Choroid plexus epithelial cell (primary cell): ENCODE results near the gene MGLL.

Experiments used
- DNase-seq: peaks from one replicate; pipeline ENCODE4 v3.0.0-alpha.2; 2010; ENCODE audit warnings: low read depth
- H3K4me3 ChIP-seq: 2 replicates; pipeline ENCODE4 v1.5.1; 2011; ENCODE audit warnings: low read depth, mild to moderate bottlenecking, control low read depth, low read length, moderate library complexity
- TF ChIP-seq, protein P1 (sequence below): conservative IDR thresholded peaks from 2 replicates; pipeline ENCODE4 v1.5.1; 2011; ENCODE audit warnings: low read depth, mild to moderate bottlenecking, control low read depth, inconsistent platforms, low read length, moderate library complexity

MGLL gene

DNA sequence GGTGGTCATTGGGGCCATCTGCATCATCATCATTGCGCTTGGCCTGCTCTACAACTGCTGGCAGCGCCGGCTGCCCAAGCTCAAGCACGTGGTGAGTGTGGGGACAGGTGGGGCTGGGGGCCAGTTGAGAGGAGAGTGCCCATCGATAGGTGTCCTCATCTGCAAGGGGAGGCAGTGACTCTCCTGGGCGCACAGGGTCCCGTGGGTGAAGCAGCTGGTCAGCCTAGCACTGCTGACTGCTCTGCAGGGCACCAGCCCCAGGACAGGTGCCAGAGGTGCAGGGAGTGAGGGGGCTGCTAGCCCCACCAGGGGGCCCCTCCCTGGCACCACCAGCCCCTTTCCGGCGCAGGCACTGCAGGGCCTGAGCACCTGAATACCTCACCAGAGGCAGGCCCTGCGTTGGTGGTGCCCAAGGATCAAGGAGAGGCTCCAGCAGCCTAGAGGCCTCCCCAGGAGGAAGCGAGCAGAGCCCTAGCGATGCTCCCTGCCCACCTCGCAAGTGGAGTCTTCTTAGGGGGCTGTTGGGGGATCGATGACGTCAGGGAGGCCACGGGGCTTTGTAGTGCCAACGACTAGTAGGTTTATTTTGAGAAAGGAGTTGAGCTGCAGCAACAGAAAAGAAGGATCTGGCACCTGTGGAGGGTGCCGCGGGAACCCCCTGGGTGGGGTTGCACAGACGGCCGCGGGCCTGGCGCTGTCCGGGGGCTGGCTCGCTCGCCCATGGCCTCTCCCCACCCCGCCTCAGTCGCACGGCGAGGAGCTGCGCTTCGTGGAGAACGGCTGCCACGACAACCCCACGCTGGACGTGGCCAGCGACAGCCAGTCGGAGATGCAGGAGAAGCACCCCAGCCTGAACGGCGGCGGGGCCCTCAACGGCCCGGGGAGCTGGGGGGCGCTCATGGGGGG lies 150.5 kb downstream of the MGLL start:
- TF ChIP-seq, protein P1, sequence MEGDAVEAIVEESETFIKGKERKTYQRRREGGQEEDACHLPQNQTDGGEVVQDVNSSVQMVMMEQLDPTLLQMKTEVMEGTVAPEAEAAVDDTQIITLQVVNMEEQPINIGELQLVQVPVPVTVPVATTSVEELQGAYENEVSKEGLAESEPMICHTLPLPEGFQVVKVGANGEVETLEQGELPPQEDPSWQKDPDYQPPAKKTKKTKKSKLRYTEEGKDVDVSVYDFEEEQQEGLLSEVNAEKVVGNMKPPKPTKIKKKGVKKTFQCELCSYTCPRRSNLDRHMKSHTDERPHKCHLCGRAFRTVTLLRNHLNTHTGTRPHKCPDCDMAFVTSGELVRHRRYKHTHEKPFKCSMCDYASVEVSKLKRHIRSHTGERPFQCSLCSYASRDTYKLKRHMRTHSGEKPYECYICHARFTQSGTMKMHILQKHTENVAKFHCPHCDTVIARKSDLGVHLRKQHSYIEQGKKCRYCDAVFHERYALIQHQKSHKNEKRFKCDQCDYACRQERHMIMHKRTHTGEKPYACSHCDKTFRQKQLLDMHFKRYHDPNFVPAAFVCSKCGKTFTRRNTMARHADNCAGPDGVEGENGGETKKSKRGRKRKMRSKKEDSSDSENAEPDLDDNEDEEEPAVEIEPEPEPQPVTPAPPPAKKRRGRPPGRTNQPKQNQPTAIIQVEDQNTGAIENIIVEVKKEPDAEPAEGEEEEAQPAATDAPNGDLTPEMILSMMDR: no peak
- no peak for DNase-seq
- peak overlapping the region; percentile 65 for H3K4me3 ChIP-seq

DNA sequence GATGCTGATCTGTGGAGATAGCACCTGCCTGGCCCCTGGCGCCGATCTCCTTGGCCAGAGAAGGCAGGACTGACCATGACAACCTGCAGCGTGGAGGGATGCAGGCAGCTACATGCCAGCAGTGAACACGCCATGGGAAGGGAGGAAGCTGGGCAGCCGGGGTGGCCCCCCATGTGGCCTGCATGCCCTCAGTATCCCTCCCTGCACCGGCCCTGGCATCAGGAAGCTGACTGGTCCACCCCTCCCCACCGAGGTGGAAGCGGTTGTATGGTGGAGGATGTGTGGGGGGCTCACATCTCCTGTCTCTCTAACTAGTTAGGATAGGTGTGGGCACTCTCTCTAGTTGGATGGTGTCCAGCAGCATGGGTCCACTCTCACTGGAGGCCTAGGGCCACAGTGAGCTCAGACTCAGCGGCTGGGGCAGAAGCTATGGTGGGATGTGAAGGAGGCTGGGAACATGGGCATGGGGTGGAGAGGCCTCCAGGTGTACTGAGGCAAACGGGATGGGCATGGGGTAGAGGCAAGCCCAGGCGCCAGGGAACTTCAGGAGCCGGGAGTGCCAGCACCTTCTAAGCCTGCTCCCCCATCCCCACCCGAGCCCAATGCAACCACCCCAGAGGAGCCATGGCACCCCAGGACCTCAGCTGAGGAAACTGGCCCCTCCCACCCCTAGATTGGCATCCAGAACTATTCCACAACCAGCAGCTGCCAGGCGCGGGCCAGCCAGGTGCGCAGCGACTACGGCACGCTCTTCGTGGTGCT lies 151.4 kb downstream of the MGLL start:
- TF ChIP-seq, protein P1: no peak
- DNase-seq: no peak
- H3K4me3 ChIP-seq: no peak overlapping the region

DNA sequence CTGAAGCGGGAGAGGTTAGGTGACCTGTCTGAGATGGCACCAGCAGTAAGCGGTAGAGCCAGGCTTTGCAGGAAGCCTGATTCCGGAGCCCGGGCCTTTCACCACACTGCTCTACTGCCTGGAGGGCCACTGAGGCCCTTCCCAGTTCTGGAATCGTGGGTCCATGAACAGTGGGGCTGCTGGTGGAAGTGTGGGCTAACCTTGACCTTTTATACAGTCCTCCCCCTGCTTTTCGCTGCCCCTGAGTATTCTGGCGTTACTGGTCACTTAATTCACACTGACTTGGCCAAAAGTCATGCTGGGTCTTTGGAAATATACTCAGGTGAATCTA lies 152.1 kb downstream of the MGLL start:
- no peak overlapping the region for H3K4me3 ChIP-seq
- no peak for DNase-seq
- TF ChIP-seq, protein P1: no peak

DNA sequence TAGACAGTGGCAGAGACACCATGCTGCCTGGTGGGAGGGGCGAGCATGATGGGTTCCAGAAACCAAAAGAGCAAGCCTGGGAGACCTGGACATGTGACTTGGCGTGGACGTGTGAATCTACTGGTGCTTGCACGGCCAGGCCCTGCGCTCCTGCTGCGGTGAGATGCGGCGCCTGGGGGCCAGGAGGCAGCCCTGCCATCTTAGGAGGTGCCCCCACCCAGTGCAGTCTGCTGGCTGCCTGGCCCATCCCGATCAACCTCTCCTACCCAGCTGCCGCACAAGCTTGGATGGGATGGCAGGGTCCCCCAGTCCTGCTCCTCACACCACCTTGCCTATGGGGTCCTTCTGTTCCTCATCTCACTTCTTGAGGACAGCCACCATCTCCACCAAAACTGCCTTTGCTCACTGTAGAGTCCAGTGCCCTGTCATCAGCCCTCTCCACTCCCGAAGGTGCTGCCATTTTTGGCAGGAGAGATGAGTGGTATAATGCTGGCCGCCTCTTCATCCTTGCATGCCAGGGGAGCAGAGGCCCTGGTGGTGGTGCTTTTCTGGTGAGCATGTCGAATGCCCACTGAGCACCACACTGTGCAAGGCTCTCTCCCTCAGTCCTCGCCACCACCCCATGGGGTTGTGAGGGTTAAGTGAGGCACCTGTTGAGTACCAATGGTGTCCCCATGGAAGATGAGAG lies 152.6 kb downstream of the MGLL start:
- H3K4me3 ChIP-seq: no peak overlapping the region
- TF ChIP-seq, protein P1: no peak
- DNase-seq: no peak

DNA sequence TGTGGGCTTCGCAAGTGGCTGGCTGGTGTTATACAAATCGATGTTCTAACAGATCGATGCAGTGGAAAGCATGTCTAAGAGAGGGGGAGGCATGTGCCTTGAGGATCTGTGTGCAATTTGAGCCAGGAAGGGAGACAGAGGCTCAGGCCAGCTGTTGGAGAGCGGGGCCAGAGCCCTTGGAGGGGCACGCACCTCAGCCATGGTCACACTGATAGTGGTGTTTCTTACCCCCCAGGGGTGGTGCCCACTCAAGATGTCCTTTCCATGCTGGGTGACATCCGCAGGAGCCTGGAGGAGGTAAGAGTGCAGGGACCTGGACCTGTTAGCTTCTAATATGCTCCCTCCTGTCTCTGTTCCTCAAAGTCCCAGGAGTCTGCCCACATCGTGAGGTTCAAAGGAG lies 153.4 kb downstream of the MGLL start:
- TF ChIP-seq, protein P1: no peak
- no peak overlapping the region for H3K4me3 ChIP-seq

DNA sequence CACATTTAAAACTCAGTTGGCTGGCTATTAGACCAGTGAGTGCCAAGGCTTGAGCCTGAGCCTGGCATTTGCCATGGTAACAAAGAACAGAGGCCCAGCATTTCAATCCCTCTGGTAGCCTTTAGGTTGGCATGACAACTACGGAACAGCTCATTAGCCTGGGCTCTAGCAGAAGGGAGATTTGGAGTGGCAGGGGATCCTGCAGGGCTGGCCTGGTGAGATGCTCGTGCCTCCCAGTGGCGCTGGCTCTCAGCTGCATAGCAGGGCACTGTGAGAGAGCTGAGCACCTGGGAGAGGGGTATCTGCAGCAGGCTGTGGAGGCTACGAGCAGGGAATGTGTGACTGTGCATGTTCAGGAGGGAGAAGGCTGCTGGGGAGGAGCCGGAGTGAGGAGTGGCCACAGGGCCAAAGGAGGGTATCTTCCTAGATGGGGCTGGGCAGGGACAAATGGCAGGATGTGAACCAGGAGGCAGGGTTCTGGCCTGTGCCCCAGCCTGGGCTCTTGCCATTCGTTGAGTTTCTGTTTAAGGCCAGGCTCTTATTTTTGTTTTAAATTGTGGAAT lies 155.1 kb downstream of the MGLL start:
- TF ChIP-seq, protein P1: no peak
- no peak for DNase-seq
- H3K4me3 ChIP-seq: no peak overlapping the region

More for the DNA sequence above, 153.4 kb downstream of the MGLL start:
- DNase-seq: no peak
